BE2C (cell line): Measurements from ENCODE around the gene RNF121.

Experiments
- DNase-seq: peaks from one replicate; pipeline ENCODE4 v3.0.0-alpha.2; 2020
- H3K27me3 ChIP-seq: fragments of 250-450 bp; sonication (Bioruptor Pico); 2 replicates; pipeline ENCODE4 v1.5.1; 2020; ENCODE audit warnings: mild to moderate bottlenecking
- H3K36me3 ChIP-seq: fragments of 250-450 bp; sonication (Bioruptor Pico); 2 replicates; pipeline ENCODE4 v1.5.1; 2020; ENCODE audit warnings: mild to moderate bottlenecking
- H3K4me1 ChIP-seq: fragments of 250-450 bp; sonication (Bioruptor Pico); 2 replicates; pipeline ENCODE4 v1.5.1; 2020
- H3K4me3 ChIP-seq: 2 replicates; pipeline ENCODE4 v1.5.1; 2011; ENCODE audit warnings: low read depth, low read length
- H3K9me3 ChIP-seq: fragments of 250-450 bp; sonication (Bioruptor Pico); 2 replicates; pipeline ENCODE4 v1.5.1; 2020
- TF ChIP-seq, protein P1 (sequence below): IDR thresholded peaks from 2 replicates; pipeline ENCODE4 v1.5.1; 2012; ENCODE audit warnings: mild to moderate bottlenecking, low read depth, low read length

RNF121 gene

DNA sequence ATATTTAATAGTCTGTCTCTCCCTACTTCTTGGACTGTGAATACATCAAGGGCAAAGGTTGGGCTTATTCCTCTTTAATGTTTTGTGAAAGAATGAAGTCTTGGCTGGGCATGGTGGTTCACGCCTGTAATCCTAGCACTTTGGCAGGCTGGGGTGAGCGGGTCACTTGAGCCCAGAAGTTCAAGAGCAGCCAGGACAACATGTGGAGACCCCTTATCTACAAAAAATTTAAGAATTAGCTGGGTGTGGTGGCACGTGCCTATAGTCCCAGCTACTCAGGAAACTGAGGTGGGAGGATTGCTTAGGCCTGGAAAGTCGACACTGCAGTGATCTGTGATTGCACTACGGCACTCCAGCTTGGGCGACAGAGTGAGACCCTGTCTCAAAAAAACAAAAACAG, 20.2 kb downstream of the RNF121 start:
- no peaks in the 10 kb centered on the region for H3K4me1 ChIP-seq
- H3K4me3 ChIP-seq, result no peak overlapping the region
- TF ChIP-seq, protein P1, sequence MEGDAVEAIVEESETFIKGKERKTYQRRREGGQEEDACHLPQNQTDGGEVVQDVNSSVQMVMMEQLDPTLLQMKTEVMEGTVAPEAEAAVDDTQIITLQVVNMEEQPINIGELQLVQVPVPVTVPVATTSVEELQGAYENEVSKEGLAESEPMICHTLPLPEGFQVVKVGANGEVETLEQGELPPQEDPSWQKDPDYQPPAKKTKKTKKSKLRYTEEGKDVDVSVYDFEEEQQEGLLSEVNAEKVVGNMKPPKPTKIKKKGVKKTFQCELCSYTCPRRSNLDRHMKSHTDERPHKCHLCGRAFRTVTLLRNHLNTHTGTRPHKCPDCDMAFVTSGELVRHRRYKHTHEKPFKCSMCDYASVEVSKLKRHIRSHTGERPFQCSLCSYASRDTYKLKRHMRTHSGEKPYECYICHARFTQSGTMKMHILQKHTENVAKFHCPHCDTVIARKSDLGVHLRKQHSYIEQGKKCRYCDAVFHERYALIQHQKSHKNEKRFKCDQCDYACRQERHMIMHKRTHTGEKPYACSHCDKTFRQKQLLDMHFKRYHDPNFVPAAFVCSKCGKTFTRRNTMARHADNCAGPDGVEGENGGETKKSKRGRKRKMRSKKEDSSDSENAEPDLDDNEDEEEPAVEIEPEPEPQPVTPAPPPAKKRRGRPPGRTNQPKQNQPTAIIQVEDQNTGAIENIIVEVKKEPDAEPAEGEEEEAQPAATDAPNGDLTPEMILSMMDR, result no peak
- H3K36me3 ChIP-seq, result no peaks in the 10 kb centered on the region
- no peaks in the 10 kb centered on the region for H3K9me3 ChIP-seq
- no peaks in the 10 kb centered on the region for H3K27me3 ChIP-seq
- no peak for DNase-seq

DNA sequence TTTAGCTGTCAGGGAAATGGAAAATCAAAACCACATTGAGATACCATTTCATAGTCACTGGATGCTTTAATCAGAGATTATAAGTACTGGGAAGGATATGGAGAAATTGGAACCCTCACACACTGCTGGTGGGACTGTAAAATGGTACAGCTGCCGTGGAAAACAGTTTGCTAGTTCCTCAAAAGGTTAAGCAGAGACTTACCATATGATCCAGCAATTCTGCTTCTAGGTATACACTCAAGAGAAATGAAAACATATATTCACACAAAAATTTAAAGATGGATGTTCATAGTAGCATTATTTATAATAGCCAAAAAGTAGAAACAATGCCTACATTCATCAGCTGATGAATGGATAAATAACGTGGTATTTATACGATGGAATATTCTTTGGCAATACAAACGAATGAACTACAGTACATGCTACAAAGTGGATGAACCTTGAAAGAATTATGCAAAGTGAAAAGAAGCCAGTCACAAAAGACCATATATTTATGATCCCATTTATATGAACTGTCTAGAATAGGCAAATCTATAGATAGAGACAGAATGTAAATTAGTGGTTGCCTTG, 23.0 kb downstream of the RNF121 start:
- H3K27me3 ChIP-seq, result no peaks in the 10 kb centered on the region
- no peak overlapping the region for H3K4me3 ChIP-seq
- no peaks in the 10 kb centered on the region for H3K9me3 ChIP-seq
- no peaks in the 10 kb centered on the region for H3K36me3 ChIP-seq
- no peaks in the 10 kb centered on the region for H3K4me1 ChIP-seq
- TF ChIP-seq, protein P1, result no peak
- no peak for DNase-seq

DNA sequence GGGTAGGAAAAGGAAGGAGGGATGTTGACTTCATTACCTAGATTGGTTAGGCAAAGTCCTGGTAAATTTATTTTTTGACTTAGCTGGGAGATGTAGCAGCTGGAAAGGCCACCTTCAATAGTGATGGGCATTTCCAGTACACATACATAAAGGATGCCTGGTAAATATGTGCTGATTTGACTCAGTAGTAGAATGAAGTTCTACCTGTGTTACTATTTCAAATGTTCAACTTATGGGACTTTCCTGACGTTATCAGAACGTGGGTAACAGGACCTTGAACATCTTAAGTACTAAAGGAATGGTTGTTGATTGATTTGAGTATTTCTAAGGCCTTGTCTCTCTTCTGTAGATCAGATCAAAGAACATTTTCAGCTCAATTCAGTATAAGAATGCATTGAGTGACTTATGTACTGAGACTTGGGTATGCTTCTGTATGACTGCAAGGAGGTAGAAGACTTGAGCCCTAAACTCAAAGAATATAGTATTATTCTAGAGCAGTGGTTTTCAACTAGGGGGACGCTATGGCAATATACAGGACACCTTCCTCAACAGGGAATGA, 27.1 kb downstream of the RNF121 start:
- TF ChIP-seq, protein P1, result no peak

DNA sequence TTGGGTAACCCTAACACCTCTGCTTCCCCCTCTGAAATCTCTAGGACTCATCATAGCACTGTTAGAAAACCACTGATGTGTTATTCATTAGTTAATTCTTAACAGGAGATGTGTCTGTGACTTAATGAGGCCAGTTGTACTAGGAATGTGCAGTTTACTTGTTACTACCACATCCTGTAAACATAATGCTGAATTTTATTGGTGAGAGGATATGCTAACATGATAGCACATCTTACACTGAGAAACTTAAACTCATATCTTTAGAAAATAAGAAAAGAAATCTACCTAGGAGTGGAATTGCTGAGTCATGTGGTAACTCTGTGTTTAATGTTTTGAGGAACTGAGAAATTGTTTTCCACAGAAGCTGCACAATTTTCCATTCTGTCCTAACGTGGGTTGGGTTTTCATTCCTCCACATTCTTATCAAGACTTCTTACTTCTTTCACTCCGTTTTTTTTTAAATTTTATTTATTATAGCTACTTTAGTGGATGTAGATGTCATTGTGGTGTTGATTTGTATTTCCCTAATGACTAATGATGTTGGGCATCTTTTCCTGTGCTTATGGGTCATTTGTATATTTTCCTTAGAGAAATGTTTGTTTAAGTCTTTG, 33.7 kb downstream of the RNF121 start:
- H3K9me3 ChIP-seq, result no peaks in the 10 kb centered on the region
- no peak overlapping the region for H3K4me3 ChIP-seq
- TF ChIP-seq, protein P1, result no peak
- peaks cover 17% of the 10 kb centered on the region for H3K36me3 ChIP-seq
- H3K27me3 ChIP-seq, result no peaks in the 10 kb centered on the region
- no peaks in the 10 kb centered on the region for H3K4me1 ChIP-seq
- no peak for DNase-seq

More for the DNA sequence above, 27.1 kb downstream of the RNF121 start:
- DNase-seq, result no peak
- H3K4me3 ChIP-seq, result no peak overlapping the region
- no peaks in the 10 kb centered on the region for H3K27me3 ChIP-seq
- H3K9me3 ChIP-seq, result no peaks in the 10 kb centered on the region
- H3K4me1 ChIP-seq, result no peaks in the 10 kb centered on the region
- peaks cover 5% of the 10 kb centered on the region for H3K36me3 ChIP-seq

DNA sequence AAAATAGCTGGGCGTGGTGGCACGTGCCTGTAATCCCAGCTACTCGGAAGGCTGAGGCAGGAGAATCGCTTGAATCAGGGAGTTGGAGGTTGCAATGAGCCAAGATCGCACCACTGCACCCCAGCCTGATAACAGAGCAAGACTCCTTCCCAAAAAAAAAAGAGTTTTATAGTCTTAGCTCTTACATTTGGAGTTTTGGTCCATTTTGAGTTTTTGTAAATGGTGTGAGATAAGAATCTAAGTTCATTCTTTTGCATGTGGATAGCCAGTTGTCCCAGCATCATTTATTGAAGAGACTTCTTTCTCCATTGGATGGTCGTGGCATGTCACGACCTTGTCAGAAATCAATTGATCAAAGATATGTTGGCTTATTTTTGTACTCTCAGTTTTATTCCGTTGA, 34.6 kb downstream of the RNF121 start:
- peaks cover 17% of the 10 kb centered on the region for H3K36me3 ChIP-seq
- TF ChIP-seq, protein P1, result no peak
- no peaks in the 10 kb centered on the region for H3K9me3 ChIP-seq
- no peak for DNase-seq
- no peaks in the 10 kb centered on the region for H3K4me1 ChIP-seq
- no peak overlapping the region for H3K4me3 ChIP-seq
- no peaks in the 10 kb centered on the region for H3K27me3 ChIP-seq

DNA sequence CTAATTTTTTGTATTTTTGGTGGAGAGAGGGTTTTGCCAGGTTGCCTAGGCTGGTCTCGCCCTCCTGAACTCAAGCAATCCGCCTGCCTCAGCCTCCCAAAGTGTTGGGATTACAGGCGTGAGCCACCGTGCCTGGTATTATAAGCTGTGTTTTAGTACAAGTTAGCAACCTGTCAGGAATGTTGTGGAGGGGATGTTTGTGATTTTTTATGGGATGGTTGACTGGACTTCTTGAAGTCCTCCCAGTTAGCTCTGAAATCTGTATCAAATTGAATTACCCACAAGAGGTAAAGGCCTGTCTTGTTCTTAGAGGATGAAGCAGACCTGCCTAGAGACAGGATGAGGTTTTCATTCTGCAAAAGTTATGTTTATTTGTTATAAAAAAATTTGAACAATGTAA, 35.8 kb downstream of the RNF121 start:
- no peaks in the 10 kb centered on the region for H3K27me3 ChIP-seq
- DNase-seq, result no peak
- H3K4me1 ChIP-seq, result no peaks in the 10 kb centered on the region
- no peak overlapping the region for H3K4me3 ChIP-seq
- no peaks in the 10 kb centered on the region for H3K9me3 ChIP-seq
- TF ChIP-seq, protein P1, result no peak
- peaks cover 21% of the 10 kb centered on the region for H3K36me3 ChIP-seq
